H9 (cell line): ENCODE measurements around the gene SC5D. TPM values are rescaled to one million over a fixed set of nuclear protein-coding genes. Genes with fewer than 3 reads are reported as not detected.

Source experiments
- DNase-seq: peaks from one replicate; pipeline ENCODE4 v3.0.0-alpha.2; 2017
- H2AFZ ChIP-seq: one replicate; pipeline ENCODE4 v1.6.1; 2013; ENCODE audit warnings: mild to moderate bottlenecking, low read length, control low read depth, moderate library complexity
- H2AK5ac ChIP-seq: 2 replicates; pipeline ENCODE4 v1.6.1; 2013; ENCODE audit warnings: low read length, control low read depth, mixed read lengths; ENCODE audit not compliant: insufficient read length
- H2BK120ac ChIP-seq: one replicate; pipeline ENCODE4 v1.6.1; 2013; ENCODE audit warnings: low read depth, mild to moderate bottlenecking, low read length, control low read depth, inconsistent platforms; ENCODE audit not compliant: poor library complexity, severe bottlenecking
- H2BK12ac ChIP-seq: 2 replicates; pipeline ENCODE4 v1.6.1; 2013; ENCODE audit warnings: low read length, control low read depth, mixed read lengths, low read depth; ENCODE audit not compliant: insufficient read length
- H2BK15ac ChIP-seq: 2 replicates; pipeline ENCODE4 v1.6.1; 2013; ENCODE audit warnings: low read depth, low read length, control low read depth
- H2BK20ac ChIP-seq: one replicate; pipeline ENCODE4 v1.6.1; 2013; ENCODE audit warnings: low read depth, mild to moderate bottlenecking, low read length, control low read depth, inconsistent platforms; ENCODE audit not compliant: poor library complexity, severe bottlenecking
- H2BK5ac ChIP-seq: 2 replicates; pipeline ENCODE4 v1.6.1; 2013; ENCODE audit warnings: low read length, control low read depth, mixed read lengths; ENCODE audit not compliant: insufficient read length
- H3K14ac ChIP-seq: 2 replicates; pipeline ENCODE4 v1.6.1; 2013; ENCODE audit warnings: low read length, control low read depth; ENCODE audit not compliant: insufficient read depth
- H3K18ac ChIP-seq: 2 replicates; pipeline ENCODE4 v1.6.1; 2013; ENCODE audit warnings: low read depth, mild to moderate bottlenecking, mixed read lengths, low read length, control low read depth; ENCODE audit not compliant: insufficient read length
- H3K23ac ChIP-seq: 2 replicates; pipeline ENCODE4 v1.6.1; 2013; ENCODE audit warnings: low read length, control low read depth, mixed read lengths, low read depth; ENCODE audit not compliant: insufficient read length
- H3K23me2 ChIP-seq: 2 replicates; pipeline ENCODE4 v1.6.1; 2013; ENCODE audit warnings: low read depth, mild to moderate bottlenecking, mixed read lengths, low read length, control low read depth; ENCODE audit not compliant: insufficient read length, poor library complexity, severe bottlenecking
- H3K27ac ChIP-seq: 2 replicates; pipeline ENCODE4 v1.5.1; 2013; ENCODE audit warnings: low read length, control low read depth, mixed read lengths, low read depth; ENCODE audit not compliant: insufficient read length
- H3K27me3 ChIP-seq: 2 replicates; pipeline ENCODE4 v1.6.1; 2013; ENCODE audit warnings: low read length, control low read depth, inconsistent platforms; ENCODE audit not compliant: insufficient read depth
- H3K4ac ChIP-seq: 2 replicates; pipeline ENCODE4 v1.6.1; 2013; ENCODE audit warnings: low read depth, mild to moderate bottlenecking, control low read depth, inconsistent platforms, low read length, moderate library complexity
- H3K4me1 ChIP-seq: 2 replicates; pipeline ENCODE4 v1.6.1; 2013; ENCODE audit warnings: low read length, control low read depth, inconsistent platforms; ENCODE audit not compliant: insufficient read depth
- H3K4me2 ChIP-seq: 2 replicates; pipeline ENCODE4 v1.6.1; 2013; ENCODE audit warnings: low read length, control low read depth, mixed read lengths; ENCODE audit not compliant: insufficient read length, insufficient read depth
- H3K56ac ChIP-seq: 2 replicates; pipeline ENCODE4 v1.6.1; 2013; ENCODE audit warnings: low read depth, mild to moderate bottlenecking, mixed read lengths, low read length, control low read depth; ENCODE audit not compliant: insufficient read length
- H3K79me1 ChIP-seq: 2 replicates; pipeline ENCODE4 v1.6.1; 2013; ENCODE audit warnings: low read depth, mild to moderate bottlenecking, moderate library complexity, low read length, control low read depth, inconsistent platforms; ENCODE audit not compliant: insufficient read depth, poor library complexity, severe bottlenecking
- H3K79me2 ChIP-seq: 2 replicates; pipeline ENCODE4 v1.6.1; 2013; ENCODE audit warnings: low read length, control low read depth, inconsistent platforms; ENCODE audit not compliant: insufficient read depth
- H3K9ac ChIP-seq: 2 replicates; pipeline ENCODE4 v1.6.1; 2013; ENCODE audit warnings: low read length, control low read depth, mixed read lengths; ENCODE audit not compliant: insufficient read length; ENCODE audit errors: extremely low read depth
- H3K9me3 ChIP-seq: one replicate; pipeline ENCODE4 v1.6.1; 2013; ENCODE audit warnings: low read depth, low read length, inconsistent platforms; ENCODE audit not compliant: control insufficient read depth
- H3T11ph ChIP-seq: one replicate; pipeline ENCODE4 v1.6.1; 2013; ENCODE audit warnings: mild to moderate bottlenecking, low read length, control low read depth, inconsistent platforms
- H4K20me1 ChIP-seq: one replicate; pipeline ENCODE4 v1.6.1; 2013; ENCODE audit not compliant: control insufficient read depth, insufficient read length, insufficient read depth
- H4K5ac ChIP-seq: 2 replicates; pipeline ENCODE4 v1.6.1; 2013; ENCODE audit warnings: low read depth, mild to moderate bottlenecking, mixed read lengths, low read length, control low read depth; ENCODE audit not compliant: insufficient read length
- H4K8ac ChIP-seq: replicated peaks from 2 replicates; pipeline ENCODE4 v1.6.1; 2013; ENCODE audit warnings: low read length, control low read depth, mixed read lengths, low read depth; ENCODE audit not compliant: insufficient read length
- H4K91ac ChIP-seq: 2 replicates; pipeline ENCODE4 v1.6.1; 2013; ENCODE audit warnings: low read depth, mild to moderate bottlenecking, moderate library complexity, mixed read lengths, low read length, control low read depth; ENCODE audit not compliant: insufficient read length
- H3K27ac Mint-ChIP-seq, 3 experiments: 2 replicates in 2 of 3; 3 replicates in 1 of 3; pipeline ENCODE4 v1.8.0; 2020 to 2021; ENCODE audit warnings: mixed read lengths in 3 of 3, mild to moderate bottlenecking in 1 of 3, moderate library complexity in 1 of 3
- H3K27me3 Mint-ChIP-seq: 2 replicates; pipeline ENCODE4 v1.8.0; 2021; ENCODE audit warnings: low read depth, mild to moderate bottlenecking, moderate library complexity, mixed read lengths
- H3K36me3 Mint-ChIP-seq, 3 experiments: 2 replicates in 2 of 3; 3 replicates in 1 of 3; pipeline ENCODE4 v1.8.0; 2020 to 2021; ENCODE audit warnings: low read depth in 3 of 3, mixed read lengths in 3 of 3; ENCODE audit not compliant: insufficient read depth in 1 of 3
- H3K4me1 Mint-ChIP-seq, 2 experiments: 2 replicates each; pipeline ENCODE4 v1.8.0; 2020; ENCODE audit warnings: mixed read lengths in 2 of 2
- H3K4me3 Mint-ChIP-seq, 2 experiments: 2 replicates in 1 of 2; 3 replicates in 1 of 2; pipeline ENCODE4 v1.8.0; 2020 to 2021; ENCODE audit warnings: mild to moderate bottlenecking in 2 of 2, mixed read lengths in 2 of 2, moderate library complexity in 1 of 2
- H3K9me3 Mint-ChIP-seq, 2 experiments: 2 replicates in 1 of 2; 3 replicates in 1 of 2; pipeline ENCODE4 v1.8.0; 2020; ENCODE audit warnings: mild to moderate bottlenecking in 2 of 2, mixed read lengths in 2 of 2, moderate library complexity in 1 of 2
- CTCF ChIP-seq: fragments of 200-600 bp; sonication (generic); conservative IDR thresholded peaks from 3 replicates; pipeline ENCODE4 v1.8.0; 2021; ENCODE audit warnings: antibody characterized with exemption, mild to moderate bottlenecking
- WGBS: extraction: QIAGEN DNeasy Blood & Tissue Kit; methylation state at CpG from one replicate; pipeline ENCODE4 v1.1.7; 2013; ENCODE audit warnings: missing lambda C conversion rate, low lambda C conversion rate, mixed read lengths; ENCODE audit not compliant: insufficient read length; ENCODE audit errors: extremely low coverage; 5-methylcytosine and 5-hydroxymethylcytosine counted together
- total RNA-seq: library from RNA; stranded (reverse); gene quantifications from 2 replicates; pipeline ENCODE4 v1.2.1, GENCODE V29; 2021

SC5D gene
- total RNA-seq, 1 experiment from 2014 or later: 92.0 TPM

DNA sequence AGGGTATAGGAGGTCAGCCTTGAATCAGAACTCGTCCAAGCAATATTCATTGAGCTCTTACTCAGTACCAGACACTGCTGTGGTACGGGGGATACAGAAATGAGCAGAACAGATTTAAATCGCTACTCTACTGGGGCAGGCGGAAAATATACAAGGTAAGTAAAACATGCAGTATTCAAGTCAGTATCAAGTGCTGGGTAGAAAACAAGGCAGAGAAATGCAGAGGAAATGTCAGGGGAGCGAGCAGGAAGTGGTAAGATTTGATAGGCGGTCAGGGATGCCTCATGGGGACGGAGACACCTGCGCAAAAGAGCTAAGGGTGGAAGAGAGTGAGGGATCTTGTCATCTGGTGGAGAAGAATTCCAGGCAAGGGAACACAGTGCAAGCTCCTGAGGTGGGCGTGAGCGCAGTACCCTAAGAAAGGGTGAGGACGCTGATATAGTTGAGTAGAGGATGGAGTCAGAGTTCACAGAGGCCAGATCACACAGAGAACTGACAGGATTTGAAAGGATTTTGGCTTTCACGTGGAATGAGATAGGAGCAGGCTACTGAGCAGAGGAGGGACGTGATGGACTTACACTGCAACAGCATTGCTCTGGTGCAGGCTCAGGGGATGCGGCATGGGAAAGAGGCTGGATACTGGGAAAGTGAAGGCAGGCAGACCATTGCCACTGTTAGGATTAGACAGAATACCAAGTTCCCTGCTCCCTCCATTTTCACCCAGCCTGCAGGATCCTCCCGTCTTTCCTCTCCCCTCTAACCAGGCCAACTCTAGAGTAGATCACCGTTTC, 35.8 kb downstream of the SC5D start:
- peaks cover 4 to 6% of the 10 kb centered on the region in 2 experiments for H3K4me1 Mint-ChIP-seq
- no peak overlapping the region for H2AFZ ChIP-seq
- no peaks in the 10 kb centered on the region; the same call in 1 of the 2 replicates for H3K27me3 Mint-ChIP-seq

More for the DNA sequence above, 35.8 kb downstream of the SC5D start:
- no peak overlapping the region for H3K23ac ChIP-seq
- no peak overlapping the region for H2BK5ac ChIP-seq
- TF ChIP-seq CTCF: no peak
- H3K27ac Mint-ChIP-seq: no peak overlapping the region
- H3K4ac ChIP-seq: no peak overlapping the region
- H2BK120ac ChIP-seq: no peak overlapping the region
- no peaks in the 10 kb centered on the region for H3K79me2 ChIP-seq
- H3K9me3 ChIP-seq: no peaks in the 10 kb centered on the region
- no peak overlapping the region for H4K91ac ChIP-seq
- H3K56ac ChIP-seq: no peak overlapping the region
- no peak overlapping the region for H3K4me2 ChIP-seq
- H4K8ac ChIP-seq: no peak overlapping the region
- H3T11ph ChIP-seq: no peak overlapping the region
- no peaks in the 10 kb centered on the region; a peak in 2 of 7 replicates for H3K36me3 Mint-ChIP-seq
- no peak overlapping the region for H3K18ac ChIP-seq
- H3K27me3 ChIP-seq: no peaks in the 10 kb centered on the region
- H3K23me2 ChIP-seq: no peaks in the 10 kb centered on the region
- no peaks in the 10 kb centered on the region for H3K4me1 ChIP-seq
- H3K9ac ChIP-seq: no peak overlapping the region
- H2BK15ac ChIP-seq: no peak overlapping the region
- no peaks in the 10 kb centered on the region for H3K79me1 ChIP-seq
- DNase-seq: no peak
- H2BK20ac ChIP-seq: no peak overlapping the region
- H3K9me3 Mint-ChIP-seq: no peaks in the 10 kb centered on the region; a peak in 1 of 5 replicates
- no peak overlapping the region for H3K4me3 Mint-ChIP-seq
- H2BK12ac ChIP-seq: no peak overlapping the region
- no CpG with 5 or more reads among the region's 16 CpGs for WGBS
- H4K5ac ChIP-seq: no peak overlapping the region
- H4K20me1 ChIP-seq: no peaks in the 10 kb centered on the region
- H2AK5ac ChIP-seq: no peak overlapping the region
- no peak overlapping the region for H3K14ac ChIP-seq
- no peak overlapping the region for H3K27ac ChIP-seq
